ENCODE data around the gene NPR2.

The NPR2 gene

GRCh38 chr9:35757226-35757891 lies 34.0 kb upstream of the NPR2 start:
- peak; percentile 68 for ATAC-seq
- H3K27ac Mint-ChIP-seq, result peak overlapping the region; percentile 96
- no peaks in the 10 kb centered on the region for H3K27me3 Mint-ChIP-seq
- peaks cover 55% of the 10 kb centered on the region for H3K4me1 Mint-ChIP-seq
- peak overlapping the region; percentile 96 for H3K4me3 Mint-ChIP-seq
- peaks cover 30% of the 10 kb centered on the region for H3K36me3 Mint-ChIP-seq
- no peaks in the 10 kb centered on the region for H3K9me3 Mint-ChIP-seq

GRCh38 chr9:35757892-35758275 lies 33.5 kb upstream of the NPR2 start:
- Mint-ChIP-seq H3K36me3 (peaks cover 24% of the 10 kb centered on the region), H3K9me3 (no peaks in the 10 kb centered on the region), H3K4me1 (peaks cover 56% of the 10 kb centered on the region), H3K27ac (peak overlapping the region; percentile 96), H3K27me3 (no peaks in the 10 kb centered on the region), H3K4me3 (peak overlapping the region; percentile 68)
- ATAC-seq, result no peak

DNA sequence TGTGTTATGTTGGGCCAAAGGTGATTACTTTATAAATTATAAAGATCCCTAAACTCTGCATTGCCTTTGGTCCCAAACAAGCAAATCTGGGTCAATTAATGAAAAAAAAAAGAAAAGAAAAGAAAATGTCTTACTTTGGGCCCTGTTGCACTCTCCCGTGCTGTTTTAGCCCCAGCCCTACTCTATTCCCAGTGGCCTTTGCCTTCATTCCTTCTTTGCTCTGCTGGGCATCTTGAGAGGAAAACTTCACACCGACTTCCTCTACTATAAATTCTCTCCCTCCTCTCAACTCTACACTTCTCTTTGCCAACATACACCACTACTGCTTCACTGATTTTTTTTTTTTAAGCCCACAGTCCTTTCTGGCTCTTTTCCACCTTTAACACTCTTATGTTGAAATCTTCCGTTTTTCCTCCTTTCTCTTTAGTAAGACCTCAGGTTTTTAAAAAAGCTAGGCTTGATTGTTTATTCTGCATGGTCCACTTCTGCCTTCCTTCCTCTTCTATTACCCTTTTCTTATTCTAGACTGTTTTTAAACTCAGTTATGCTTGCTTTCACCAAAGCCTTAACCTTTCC lies 32.8 kb upstream of the NPR2 start:
- Mint-ChIP-seq H3K4me3 (peak overlapping the region; percentile 5), H3K27ac (peak overlapping the region; percentile 96), H3K27me3 (no peaks in the 10 kb centered on the region), H3K36me3 (peaks cover 18% of the 10 kb centered on the region), H3K4me1 (peaks cover 61% of the 10 kb centered on the region), H3K9me3 (no peaks in the 10 kb centered on the region)
- no peak for ATAC-seq

- Mint-ChIP-seq H3K4me1 (peaks cover 61% of the 10 kb centered on the region), H3K27ac (no peak overlapping the region), H3K4me3 (no peak overlapping the region), H3K9me3 (no peaks in the 10 kb centered on the region), H3K27me3 (no peaks in the 10 kb centered on the region), H3K36me3 (peaks cover 10% of the 10 kb centered on the region)
- no peak for ATAC-seq
Measured at GRCh38 chr9:35759795-35760194, 31.6 kb upstream of the NPR2 start.

GRCh38 chr9:35760651-35761050 lies 30.7 kb upstream of the NPR2 start:
- ATAC-seq, result no peak
- H3K36me3 Mint-ChIP-seq, result peaks cover 10% of the 10 kb centered on the region
- H3K4me3 Mint-ChIP-seq, result no peak overlapping the region
- peaks cover 60% of the 10 kb centered on the region for H3K4me1 Mint-ChIP-seq
- no peak overlapping the region for H3K27ac Mint-ChIP-seq
- H3K9me3 Mint-ChIP-seq, result no peaks in the 10 kb centered on the region
- no peaks in the 10 kb centered on the region for H3K27me3 Mint-ChIP-seq

GRCh38 chr9:35763181-35763580 lies 28.2 kb upstream of the NPR2 start:
- Mint-ChIP-seq H3K27me3 (no peaks in the 10 kb centered on the region), H3K4me3 (no peak overlapping the region), H3K4me1 (peaks cover 35% of the 10 kb centered on the region), H3K36me3 (peaks cover 5% of the 10 kb centered on the region), H3K27ac (no peak overlapping the region), H3K9me3 (no peaks in the 10 kb centered on the region)
- ATAC-seq, result no peak

- Mint-ChIP-seq H3K27ac (no peak overlapping the region), H3K36me3 (peaks cover 5% of the 10 kb centered on the region), H3K4me3 (no peak overlapping the region), H3K4me1 (peaks cover 29% of the 10 kb centered on the region), H3K27me3 (no peaks in the 10 kb centered on the region), H3K9me3 (no peaks in the 10 kb centered on the region)
- ATAC-seq, result no peak
Measured at GRCh38 chr9:35763803-35764202, 27.6 kb upstream of the NPR2 start.

- Mint-ChIP-seq H3K4me3 (no peak overlapping the region), H3K4me1 (peaks cover 8% of the 10 kb centered on the region), H3K9me3 (no peaks in the 10 kb centered on the region), H3K27ac (no peak overlapping the region), H3K36me3 (no peaks in the 10 kb centered on the region), H3K27me3 (no peaks in the 10 kb centered on the region)
- no peak for ATAC-seq
Measured at GRCh38 chr9:35766997-35767396, 24.4 kb upstream of the NPR2 start.

DNA sequence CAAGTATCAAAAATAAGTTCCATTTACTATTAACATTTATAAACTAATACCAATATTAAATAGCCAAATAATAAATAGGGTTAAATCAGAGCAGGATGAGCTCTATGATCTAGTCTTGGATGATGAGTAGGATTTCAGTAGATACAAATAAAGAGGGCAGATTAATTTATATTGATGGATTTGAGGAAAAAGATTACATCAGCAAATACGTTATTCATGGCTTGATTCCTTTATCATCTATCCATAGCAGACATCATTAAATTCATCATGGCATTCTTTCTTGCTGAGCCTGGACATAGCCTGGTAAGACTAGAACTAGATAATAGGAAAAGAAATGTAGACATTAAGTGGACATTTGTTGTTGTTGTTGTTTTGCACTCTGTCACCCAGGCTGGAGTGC lies 23.9 kb upstream of the NPR2 start:
- ATAC-seq, result no peak
- Mint-ChIP-seq H3K4me1 (peaks cover 6% of the 10 kb centered on the region), H3K27me3 (no peaks in the 10 kb centered on the region), H3K9me3 (no peaks in the 10 kb centered on the region), H3K27ac (no peak overlapping the region), H3K4me3 (no peak overlapping the region), H3K36me3 (no peaks in the 10 kb centered on the region)

DNA sequence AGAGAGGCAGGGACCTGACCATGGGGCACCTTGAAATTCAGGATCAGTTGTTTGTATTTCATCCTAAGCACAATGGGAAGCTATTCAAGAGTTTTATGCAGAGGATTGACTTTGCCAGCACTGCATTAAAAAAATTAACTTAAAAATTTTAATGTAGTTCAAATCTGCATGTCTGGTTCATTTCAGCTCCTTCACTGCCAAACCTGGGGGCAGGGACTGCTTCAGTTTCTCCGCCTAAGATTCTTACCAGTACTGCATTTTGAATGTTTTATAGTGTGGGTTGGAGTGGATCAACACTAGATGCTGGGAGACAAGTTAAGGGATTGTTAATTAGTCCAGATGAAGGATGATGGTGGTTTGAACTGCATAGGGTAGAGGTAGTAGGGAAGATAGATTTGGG lies 21.6 kb upstream of the NPR2 start:
- Mint-ChIP-seq H3K4me3 (no peak overlapping the region), H3K27me3 (no peaks in the 10 kb centered on the region), H3K4me1 (peaks cover 1% of the 10 kb centered on the region), H3K36me3 (no peaks in the 10 kb centered on the region), H3K27ac (no peak overlapping the region), H3K9me3 (no peaks in the 10 kb centered on the region)
- no peak for ATAC-seq

- Mint-ChIP-seq H3K27ac (no peak overlapping the region), H3K4me3 (no peak overlapping the region), H3K9me3 (no peaks in the 10 kb centered on the region), H3K4me1 (peaks cover 14% of the 10 kb centered on the region), H3K36me3 (no peaks in the 10 kb centered on the region), H3K27me3 (no peaks in the 10 kb centered on the region)
- no peak for ATAC-seq
Measured at GRCh38 chr9:35771075-35771433, 20.3 kb upstream of the NPR2 start.

DNA sequence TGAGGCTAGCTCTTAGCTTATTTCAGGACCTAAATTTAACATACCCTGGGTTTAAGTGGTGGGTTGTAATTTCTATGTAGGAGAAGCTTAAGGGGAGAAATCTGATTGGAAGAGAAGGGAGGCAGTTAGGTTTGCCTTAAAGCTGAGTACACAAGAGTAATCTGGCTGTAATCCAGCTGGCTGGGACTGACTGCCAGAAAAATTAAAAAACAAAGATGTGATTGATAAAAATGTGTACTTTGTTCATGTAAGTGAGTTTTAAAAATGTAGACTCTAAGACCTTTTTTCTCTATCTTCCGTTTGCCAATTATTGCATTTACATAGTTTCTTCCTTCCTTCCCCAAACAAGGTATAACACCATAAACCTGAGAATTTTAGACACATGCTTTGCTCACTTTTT lies 19.9 kb upstream of the NPR2 start:
- Mint-ChIP-seq H3K4me1 (peaks cover 18% of the 10 kb centered on the region), H3K27ac (no peak overlapping the region), H3K27me3 (no peaks in the 10 kb centered on the region), H3K9me3 (no peaks in the 10 kb centered on the region), H3K4me3 (no peak overlapping the region), H3K36me3 (no peaks in the 10 kb centered on the region)
- no peak for ATAC-seq

GRCh38 chr9:35771943-35772342 lies 19.4 kb upstream of the NPR2 start:
- Mint-ChIP-seq H3K27ac (no peak overlapping the region), H3K9me3 (no peaks in the 10 kb centered on the region), H3K36me3 (no peaks in the 10 kb centered on the region), H3K4me3 (no peak overlapping the region), H3K4me1 (peaks cover 18% of the 10 kb centered on the region), H3K27me3 (no peaks in the 10 kb centered on the region)
- no peak for ATAC-seq

DNA sequence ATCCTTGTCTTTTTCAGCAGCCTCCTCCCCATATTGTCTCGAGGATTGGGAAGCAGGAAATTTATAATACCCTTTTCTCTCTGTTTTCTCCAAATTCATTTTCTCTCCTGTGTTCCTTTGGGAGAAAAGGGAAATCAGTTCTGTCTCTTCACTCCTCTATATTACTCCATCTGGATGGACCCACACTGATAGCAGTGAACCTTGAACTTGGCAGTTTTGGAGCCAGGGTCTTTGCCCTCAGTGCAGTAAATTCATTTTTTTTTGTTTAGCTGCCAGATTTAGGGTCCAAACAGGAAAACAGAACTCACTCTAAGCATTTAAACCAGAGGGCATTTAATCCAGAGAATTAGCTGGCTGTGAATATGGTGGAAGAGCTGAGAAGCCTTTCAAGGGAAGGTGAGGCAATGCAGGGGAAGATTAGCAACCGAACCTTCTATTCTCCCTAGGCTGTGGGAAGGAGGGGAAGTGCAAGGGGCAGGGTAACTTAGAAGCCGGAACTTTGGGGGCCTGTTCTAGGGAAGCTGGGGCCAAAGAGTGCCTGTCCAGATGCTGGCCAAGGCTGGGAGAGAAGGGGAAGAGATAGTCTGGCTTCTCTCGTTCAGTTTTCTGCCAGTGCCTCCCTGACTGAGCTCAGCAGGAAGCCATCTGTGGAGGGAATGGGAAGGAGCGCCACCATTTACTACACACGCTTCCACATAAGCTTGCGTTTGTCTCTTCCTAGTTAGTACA lies 16.3 kb upstream of the NPR2 start:
- ATAC-seq, result no peak
- Mint-ChIP-seq H3K9me3 (no peaks in the 10 kb centered on the region), H3K36me3 (peaks cover 2% of the 10 kb centered on the region), H3K4me1 (peaks cover 18% of the 10 kb centered on the region), H3K4me3 (no peak overlapping the region), H3K27me3 (no peaks in the 10 kb centered on the region), H3K27ac (peak overlapping the region; percentile 81)

DNA sequence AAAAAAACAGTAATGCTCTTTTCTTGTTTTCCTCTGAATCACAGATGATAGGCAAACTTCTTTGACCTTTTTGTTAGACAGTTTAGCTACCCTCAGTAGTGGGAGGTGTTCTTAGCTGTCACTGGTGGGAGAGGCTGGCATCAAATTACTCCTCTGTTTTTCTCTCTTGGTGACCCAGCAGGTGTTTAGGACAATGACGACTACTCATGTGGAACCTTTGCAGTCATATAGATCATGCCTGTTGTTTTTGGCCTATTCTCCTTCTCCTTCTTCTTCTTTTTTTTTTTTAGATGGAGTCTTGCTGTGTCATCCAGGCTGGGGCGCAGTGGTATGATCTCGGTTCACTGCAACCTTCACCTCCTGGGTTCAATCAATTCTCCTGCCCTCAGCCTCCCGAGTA lies 15.4 kb upstream of the NPR2 start:
- peak; percentile 95 for ATAC-seq
- Mint-ChIP-seq H3K9me3 (no peaks in the 10 kb centered on the region), H3K36me3 (peaks cover 8% of the 10 kb centered on the region), H3K27me3 (no peaks in the 10 kb centered on the region), H3K4me3 (no peak overlapping the region), H3K27ac (peak overlapping the region; percentile 81), H3K4me1 (peaks cover 21% of the 10 kb centered on the region)

GRCh38 chr9:35778496-35778895 lies 12.9 kb upstream of the NPR2 start:
- Mint-ChIP-seq H3K36me3 (peaks cover 13% of the 10 kb centered on the region), H3K27ac (no peak overlapping the region), H3K9me3 (no peaks in the 10 kb centered on the region), H3K4me1 (peaks cover 24% of the 10 kb centered on the region), H3K27me3 (no peaks in the 10 kb centered on the region), H3K4me3 (no peak overlapping the region)
- ATAC-seq, result no peak

All from stimulated activated memory B cell treated with anti-CD40 and anti-IgM and Interleukin-4, amounts not matched to agents 10 μg/mL and 1 μg/mL and 100 μg/mL, for 72 hours (primary cell).